Stimulated activated CD4-positive, alpha-beta T cell treated with anti-CD3 and anti-CD28 coated beads, Interleukin-1b, Interleukin-23, amount 100 ng/mL, for 48 hours (primary cell): ENCODE measurements around the gene MYOG.

Experiments used
- DNase-seq: peaks from one replicate; pipeline ENCODE4 v3.0.0-alpha.2; 2020

The MYOG gene

GRCh38 chr1:203117611-203118575, 32.1 kb upstream of the MYOG start:
- peak; percentile 42 for DNase-seq

- no peak for DNase-seq
Measured at GRCh38 chr1:203116091-203116820, 30.4 kb upstream of the MYOG start.

GRCh38 chr1:203114202-203114601, 28.4 kb upstream of the MYOG start:
- no peak for DNase-seq

GRCh38 chr1:203113308-203113707, 27.5 kb upstream of the MYOG start:
- no peak for DNase-seq

- DNase-seq: no peak
Measured at GRCh38 chr1:203112475-203112874, 26.7 kb upstream of the MYOG start.

- no peak for DNase-seq
Measured at GRCh38 chr1:203104789-203105390, 19.1 kb upstream of the MYOG start.

GRCh38 chr1:203103829-203104495, 18.1 kb upstream of the MYOG start:
- DNase-seq: no peak

- DNase-seq: no peak
Measured at GRCh38 chr1:203103216-203103615, 17.4 kb upstream of the MYOG start.

- no peak for DNase-seq
Measured at GRCh38 chr1:203101813-203102634, 16.2 kb upstream of the MYOG start.

- no peak for DNase-seq
Measured at GRCh38 chr1:203100516-203100869, 14.7 kb upstream of the MYOG start.

GRCh38 chr1:203099805-203100515, 14.1 kb upstream of the MYOG start:
- DNase-seq: no peak

- DNase-seq: no peak
Measured at GRCh38 chr1:203098914-203099520, 13.2 kb upstream of the MYOG start.

- no peak for DNase-seq
Measured at GRCh38 chr1:203098445-203098844, 12.6 kb upstream of the MYOG start.

GRCh38 chr1:203097001-203097400, 11.2 kb upstream of the MYOG start:
- DNase-seq: no peak

GRCh38 chr1:203096566-203096965, 10.8 kb upstream of the MYOG start:
- DNase-seq: no peak

GRCh38 chr1:203095061-203095690, 9.4 kb upstream of the MYOG start:
- DNase-seq: no peak

GRCh38 chr1:203093754-203094410, 8.1 kb upstream of the MYOG start:
- no peak for DNase-seq

- DNase-seq: no peak
Measured at GRCh38 chr1:203091761-203092330, 6.0 kb upstream of the MYOG start.

GRCh38 chr1:203091199-203091477, 5.3 kb upstream of the MYOG start:
- no peak for DNase-seq
